ENCODE measurements around the gene MEIOB. TPM values are rescaled to one million over a fixed set of nuclear protein-coding genes. Genes with fewer than 3 reads are reported as not detected.

The MEIOB gene
- polyA plus RNA-seq, 1 donor (not counting 4 experiments of a cell fraction or from before 2014, with no cell fraction given), result not detected

DNA sequence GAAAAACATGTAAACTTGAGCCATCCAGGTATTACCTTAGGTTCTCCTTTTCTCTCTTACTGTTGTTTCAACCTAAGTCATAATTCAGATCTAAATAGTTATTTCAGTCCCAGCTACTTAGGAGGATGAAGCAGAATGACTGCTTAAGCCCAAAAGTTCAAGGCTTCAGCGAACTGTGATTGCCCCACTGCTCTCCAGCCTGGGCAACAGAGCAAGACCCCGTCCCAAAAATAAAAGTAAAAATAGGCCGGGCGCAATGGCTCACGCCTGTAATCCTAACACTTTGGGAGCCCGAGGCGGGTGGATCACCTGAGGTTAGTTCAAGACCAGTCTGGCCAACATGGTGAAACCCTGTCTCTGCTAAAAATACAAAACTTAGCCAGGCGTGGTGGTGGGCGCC, 9.6 kb downstream of the MEIOB start:
- Histone ChIP-seq H3K9me3 (ENCODE audit: control insufficient read depth, low read depth, low read length) (no peaks in the 10 kb centered on the region), H4K20me1 (ENCODE audit: control insufficient read depth, extremely low read depth, insufficient read depth, low read length) (no peaks in the 10 kb centered on the region), H3K4me2 (ENCODE audit: control insufficient read depth, extremely low read depth, insufficient read depth, low read depth, low read length) (no peak overlapping the region), H3K27ac (ENCODE audit: control insufficient read depth, insufficient read depth, low read length) (no peak overlapping the region), H3K9ac (ENCODE audit: control insufficient read depth, extremely low read depth, insufficient read depth, low read length) (no peak overlapping the region), H3K4me1 (ENCODE audit: control insufficient read depth, extremely low read depth, insufficient read depth, low read length) (no peaks in the 10 kb centered on the region), H3K9me1 (ENCODE audit: control insufficient read depth, extremely low read depth, insufficient read depth, low read length) (no peaks in the 10 kb centered on the region), H3K36me3 (ENCODE audit: control insufficient read depth in 2 of 2, extremely low read depth in 1 of 2, insufficient read depth in 2 of 2, low read length in 2 of 2) (no peaks in the 10 kb centered on the region), H3K4me3 (ENCODE audit: control insufficient read depth in 2 of 3, extremely low read depth in 1 of 3, insufficient read depth in 2 of 3, low read depth in 1 of 3, low read length in 3 of 3) (no peak overlapping the region), H3K79me2 (ENCODE audit: control insufficient read depth, insufficient read depth, low read length) (no peaks in the 10 kb centered on the region), H2AFZ (ENCODE audit: control insufficient read depth, low read length) (no peak overlapping the region), H3K27me3 (ENCODE audit: control insufficient read depth, extremely low read depth, insufficient read depth, low read length) (peaks cover 18% of the 10 kb centered on the region)
- FAIRE-seq (no peak), DNase-seq (ENCODE audit: low read depth, low spot score) (no peak)
- dilution Hi-C loops (cut with MboI; ENCODE audit: extremely low pct_ligation_motif_present, low sequenced_read_pairs), result no loop called here
- TF ChIP-seq EZH2 (IDR thresholded peaks at IDR 0.05; ENCODE audit: low read length), result no peak
- TF ChIP-seq, protein P1, sequence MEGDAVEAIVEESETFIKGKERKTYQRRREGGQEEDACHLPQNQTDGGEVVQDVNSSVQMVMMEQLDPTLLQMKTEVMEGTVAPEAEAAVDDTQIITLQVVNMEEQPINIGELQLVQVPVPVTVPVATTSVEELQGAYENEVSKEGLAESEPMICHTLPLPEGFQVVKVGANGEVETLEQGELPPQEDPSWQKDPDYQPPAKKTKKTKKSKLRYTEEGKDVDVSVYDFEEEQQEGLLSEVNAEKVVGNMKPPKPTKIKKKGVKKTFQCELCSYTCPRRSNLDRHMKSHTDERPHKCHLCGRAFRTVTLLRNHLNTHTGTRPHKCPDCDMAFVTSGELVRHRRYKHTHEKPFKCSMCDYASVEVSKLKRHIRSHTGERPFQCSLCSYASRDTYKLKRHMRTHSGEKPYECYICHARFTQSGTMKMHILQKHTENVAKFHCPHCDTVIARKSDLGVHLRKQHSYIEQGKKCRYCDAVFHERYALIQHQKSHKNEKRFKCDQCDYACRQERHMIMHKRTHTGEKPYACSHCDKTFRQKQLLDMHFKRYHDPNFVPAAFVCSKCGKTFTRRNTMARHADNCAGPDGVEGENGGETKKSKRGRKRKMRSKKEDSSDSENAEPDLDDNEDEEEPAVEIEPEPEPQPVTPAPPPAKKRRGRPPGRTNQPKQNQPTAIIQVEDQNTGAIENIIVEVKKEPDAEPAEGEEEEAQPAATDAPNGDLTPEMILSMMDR (optimal IDR thresholded peaks at IDR 0.05 in 1 of 3, IDR thresholded peaks at IDR 0.05 in 1 of 3, conservative IDR thresholded peaks at IDR 0.05 in 1 of 3; ENCODE audit: extremely low read depth in 1 of 3, insufficient read depth in 2 of 3, low read length in 3 of 3), result no peak

DNA sequence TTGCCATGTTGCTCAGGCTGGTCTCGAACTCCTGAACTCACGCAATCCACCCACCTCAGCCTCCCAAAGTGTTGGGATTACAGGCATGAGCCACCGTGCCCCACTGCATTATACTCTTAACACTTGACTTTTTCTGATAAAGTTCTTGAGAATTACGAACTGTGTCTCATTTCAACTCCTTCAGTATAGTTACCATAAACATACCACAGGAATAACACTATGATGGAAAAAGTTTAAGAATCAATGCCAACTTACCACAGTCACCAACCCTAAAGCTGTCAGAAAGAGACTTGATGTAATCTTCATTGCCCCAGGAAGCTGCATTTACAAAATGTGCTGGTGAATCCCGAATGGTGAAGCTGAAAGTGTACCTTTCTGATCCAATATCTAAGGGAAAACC, 10.2 kb downstream of the MEIOB start:
- Histone ChIP-seq H3K27me3 (ENCODE audit: control insufficient read depth, extremely low read depth, insufficient read depth, low read length) (peaks cover 23% of the 10 kb centered on the region), H3K27ac (ENCODE audit: control insufficient read depth, insufficient read depth, low read length) (no peak overlapping the region), H3K9me3 (ENCODE audit: control insufficient read depth, low read depth, low read length) (no peaks in the 10 kb centered on the region), H3K79me2 (ENCODE audit: control insufficient read depth, insufficient read depth, low read length) (no peaks in the 10 kb centered on the region), H3K4me2 (ENCODE audit: control insufficient read depth, extremely low read depth, insufficient read depth, low read depth, low read length) (no peak overlapping the region), H3K4me3 (ENCODE audit: control insufficient read depth in 2 of 3, extremely low read depth in 1 of 3, insufficient read depth in 2 of 3, low read depth in 1 of 3, low read length in 3 of 3) (no peak overlapping the region), H3K9me1 (ENCODE audit: control insufficient read depth, extremely low read depth, insufficient read depth, low read length) (no peaks in the 10 kb centered on the region), H2AFZ (ENCODE audit: control insufficient read depth, low read length) (no peak overlapping the region), H3K4me1 (ENCODE audit: control insufficient read depth, extremely low read depth, insufficient read depth, low read length) (no peaks in the 10 kb centered on the region), H3K9ac (ENCODE audit: control insufficient read depth, extremely low read depth, insufficient read depth, low read length) (no peak overlapping the region), H4K20me1 (ENCODE audit: control insufficient read depth, extremely low read depth, insufficient read depth, low read length) (no peaks in the 10 kb centered on the region), H3K36me3 (ENCODE audit: control insufficient read depth in 2 of 2, extremely low read depth in 1 of 2, insufficient read depth in 2 of 2, low read length in 2 of 2) (no peaks in the 10 kb centered on the region)
- dilution Hi-C loops (cut with MboI; ENCODE audit: extremely low pct_ligation_motif_present, low sequenced_read_pairs), result no loop called here
- TF ChIP-seq EZH2 (IDR thresholded peaks at IDR 0.05; ENCODE audit: low read length), result no peak
- TF ChIP-seq, protein P1 (optimal IDR thresholded peaks at IDR 0.05 in 1 of 3, IDR thresholded peaks at IDR 0.05 in 1 of 3, conservative IDR thresholded peaks at IDR 0.05 in 1 of 3; ENCODE audit: extremely low read depth in 1 of 3, insufficient read depth in 2 of 3, low read length in 3 of 3), result no peak
- FAIRE-seq (no peak), DNase-seq (ENCODE audit: low read depth, low spot score) (no peak)

Data from keratinocyte (primary cell).